GM21367 (cell line): ENCODE data around the gene SDCCAG8.

ENCODE experiments used
- ATAC-seq: cut with Tn5 transposase; IDR thresholded peaks from one replicate; pipeline ENCODE4 v1.9.1; 2021; ENCODE audit not compliant: unreplicated experiment

SDCCAG8 gene

DNA sequence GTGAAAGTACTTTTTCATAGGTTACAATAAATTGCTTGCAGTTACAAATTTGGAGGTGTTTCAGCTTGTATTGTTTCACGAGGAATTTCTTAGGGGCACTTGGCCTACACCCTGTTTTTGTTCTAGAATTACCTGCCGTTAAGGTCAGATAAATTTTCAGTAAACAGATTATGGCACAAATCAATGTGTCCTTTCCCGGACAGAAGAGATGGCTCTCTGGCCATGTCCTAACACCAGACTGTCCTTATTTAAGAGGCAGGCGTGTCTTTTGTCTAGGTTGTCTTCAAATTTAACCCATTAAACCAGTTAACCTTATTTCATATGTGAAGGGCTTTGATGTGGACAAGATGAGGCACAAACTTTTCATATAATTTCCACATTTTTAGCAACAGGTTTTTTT lies 243.4 kb downstream of the SDCCAG8 start:
- no peak for ATAC-seq

DNA sequence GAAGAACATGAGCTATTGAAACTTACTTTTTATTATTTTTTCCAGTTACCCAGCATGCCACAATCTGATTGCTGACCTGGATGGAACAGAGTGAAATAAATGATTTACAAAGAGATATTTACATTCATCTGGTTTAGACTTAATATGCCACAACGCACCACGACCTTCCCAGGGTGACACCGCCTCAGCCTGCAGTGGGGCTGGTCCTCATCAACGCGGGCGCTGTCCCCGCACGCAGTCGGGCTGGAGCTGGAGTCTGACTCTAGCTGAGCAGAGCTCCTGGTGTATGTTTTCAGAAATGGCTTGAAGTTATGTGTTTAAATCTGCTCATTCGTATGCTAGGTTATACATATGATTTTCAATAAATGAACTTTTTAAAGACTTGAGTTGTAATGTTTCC lies 243.9 kb downstream of the SDCCAG8 start:
- no peak for ATAC-seq

DNA sequence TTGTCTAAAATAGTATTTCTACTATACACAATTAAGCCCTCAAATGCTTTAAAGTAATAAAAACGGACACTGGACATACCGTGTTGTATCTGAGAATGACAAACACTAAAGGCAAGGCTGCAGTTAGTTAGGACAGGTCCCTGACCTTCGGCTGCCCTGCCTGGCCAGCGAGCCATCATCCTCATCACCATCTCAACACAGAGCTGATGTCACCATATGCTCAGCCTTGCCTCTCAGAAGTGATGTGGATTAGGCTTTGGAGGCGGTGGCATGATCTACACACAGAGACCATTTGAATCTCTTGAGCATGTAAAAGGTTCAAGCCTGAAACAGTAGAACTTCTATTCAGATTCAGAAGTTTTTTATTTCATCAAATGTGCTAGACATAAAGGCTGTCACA lies 244.7 kb downstream of the SDCCAG8 start:
- no peak for ATAC-seq

DNA sequence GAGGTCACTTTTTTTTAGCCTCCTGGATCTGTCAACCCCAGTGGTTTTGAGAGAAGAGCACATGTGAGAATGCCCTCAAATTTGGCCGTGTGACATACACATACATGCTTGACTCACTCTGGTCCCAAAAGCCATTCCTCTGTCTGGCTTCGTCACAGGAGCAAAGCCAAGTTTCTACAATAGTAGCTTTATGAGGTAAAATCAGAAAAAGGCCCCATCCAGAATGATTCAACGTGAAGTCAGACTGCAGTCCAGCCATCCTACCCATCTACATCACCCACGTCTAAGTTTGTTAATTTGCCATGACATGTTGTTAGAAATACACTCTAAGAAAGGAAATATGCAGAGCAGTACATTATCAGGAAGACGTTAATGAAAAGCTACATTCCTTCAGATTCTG lies 245.2 kb downstream of the SDCCAG8 start:
- ATAC-seq: no peak

DNA sequence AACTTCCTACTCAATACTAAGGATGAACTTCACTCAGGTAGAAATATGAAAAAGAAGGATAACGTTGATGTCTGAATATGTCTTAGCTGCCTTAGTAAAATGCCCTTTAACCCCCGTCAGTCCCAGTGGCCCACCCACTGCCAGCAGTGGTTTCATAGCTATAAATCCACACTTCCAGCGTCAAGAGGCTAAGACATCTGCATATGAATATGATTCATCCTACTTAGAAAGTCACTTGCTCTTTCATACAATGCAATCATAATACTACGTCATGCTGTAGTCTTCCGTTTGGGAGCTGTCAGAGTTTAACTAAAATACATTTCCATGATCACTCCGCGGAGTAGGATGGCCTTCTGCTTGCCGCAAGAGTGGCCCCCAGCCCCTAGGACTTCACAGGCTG lies 247.3 kb downstream of the SDCCAG8 start:
- no peak for ATAC-seq

DNA sequence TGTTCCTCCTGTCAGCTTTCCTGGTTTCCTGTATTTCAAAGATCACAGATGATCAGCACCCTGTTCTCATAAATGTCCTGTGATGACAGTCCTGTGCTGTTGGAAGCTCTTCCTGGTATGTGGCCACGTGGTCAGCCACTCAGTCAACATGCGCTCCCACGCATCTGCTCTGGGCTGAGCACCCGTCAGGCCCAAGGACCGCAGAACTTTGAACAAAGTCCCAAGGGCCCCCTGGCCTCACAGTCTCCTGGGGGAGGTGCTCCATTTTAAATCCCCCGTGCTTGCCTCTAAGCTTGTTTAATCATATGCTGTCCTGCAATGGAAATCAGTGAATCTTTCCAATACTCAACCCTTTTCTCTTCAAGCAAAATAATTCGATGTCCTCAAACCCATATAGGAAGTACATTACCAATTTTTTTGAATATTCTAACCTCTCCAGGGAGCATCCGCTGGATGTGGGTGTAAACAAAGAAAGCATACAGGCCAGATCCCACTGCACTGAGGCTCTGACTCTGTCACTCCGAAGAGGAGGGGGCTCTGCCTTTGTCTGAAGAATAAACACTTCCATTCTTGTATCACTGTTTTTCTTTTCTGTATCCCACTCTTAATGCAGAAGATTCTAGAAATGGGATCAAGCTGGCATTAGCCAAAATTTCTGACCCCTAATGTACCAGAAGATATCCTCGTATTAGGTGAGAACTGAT lies 250.3 kb downstream of the SDCCAG8 start:
- no peak for ATAC-seq

DNA sequence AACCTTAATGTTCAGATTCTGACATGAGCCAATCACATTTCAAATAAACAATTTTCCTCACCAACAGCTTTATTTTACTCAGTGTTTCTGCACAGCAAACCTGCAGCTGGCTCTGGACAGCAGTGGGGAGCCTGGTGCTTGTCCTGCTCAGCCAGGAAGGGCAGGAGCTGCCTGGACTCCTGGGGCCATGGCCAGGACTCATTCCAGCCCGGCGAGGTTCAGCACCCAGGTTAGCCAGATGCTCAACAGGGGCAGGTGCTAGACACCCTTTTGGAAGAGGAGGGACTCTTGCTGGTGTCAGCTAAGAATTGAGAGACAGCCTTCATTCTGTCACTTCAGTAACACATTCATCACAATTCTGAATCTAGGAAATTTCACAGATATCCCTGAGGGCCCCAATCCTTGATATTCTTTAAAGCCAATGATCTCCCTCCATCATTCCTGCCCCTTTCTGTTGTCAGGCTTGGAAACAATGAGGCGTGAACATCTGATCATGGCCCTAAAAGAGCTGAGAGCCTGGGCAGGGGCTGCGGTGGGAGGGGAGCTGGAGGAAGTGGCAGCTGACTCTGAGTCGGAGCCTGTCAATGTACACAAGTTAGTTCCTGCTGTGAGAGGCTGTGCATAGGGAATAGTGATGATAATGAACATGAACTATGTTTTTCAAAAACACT lies 251.3 kb downstream of the SDCCAG8 start:
- ATAC-seq: no peak

DNA sequence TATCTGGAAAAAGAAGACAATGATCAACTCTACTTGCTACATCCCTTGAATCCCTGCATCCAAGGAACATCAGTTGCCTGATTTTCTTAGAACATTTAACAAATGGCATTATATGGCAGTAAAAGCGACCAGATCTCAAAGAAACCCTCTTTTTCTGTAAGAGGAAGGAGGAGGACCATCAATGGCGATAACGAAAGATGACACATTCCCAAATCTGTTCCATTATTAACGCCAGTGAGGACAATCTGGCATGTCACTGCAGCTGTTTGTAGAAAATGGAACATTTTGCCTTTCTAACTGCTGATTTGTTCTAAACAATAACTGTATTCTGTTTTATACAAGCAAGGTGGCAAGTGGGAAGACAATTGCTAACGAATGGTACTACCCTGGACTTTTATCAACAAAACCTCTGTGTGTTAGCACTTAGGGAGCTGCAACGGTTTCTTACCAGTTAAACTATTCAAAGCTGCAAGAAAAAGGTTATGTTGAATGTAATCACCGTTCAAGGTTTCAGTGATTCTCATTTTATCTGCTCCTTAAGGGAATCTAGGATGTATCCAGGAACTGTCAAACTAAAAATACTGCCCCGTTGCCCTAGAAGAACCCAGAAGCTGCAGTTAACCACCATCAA lies 251.9 kb downstream of the SDCCAG8 start:
- peak; percentile 12 for ATAC-seq

DNA sequence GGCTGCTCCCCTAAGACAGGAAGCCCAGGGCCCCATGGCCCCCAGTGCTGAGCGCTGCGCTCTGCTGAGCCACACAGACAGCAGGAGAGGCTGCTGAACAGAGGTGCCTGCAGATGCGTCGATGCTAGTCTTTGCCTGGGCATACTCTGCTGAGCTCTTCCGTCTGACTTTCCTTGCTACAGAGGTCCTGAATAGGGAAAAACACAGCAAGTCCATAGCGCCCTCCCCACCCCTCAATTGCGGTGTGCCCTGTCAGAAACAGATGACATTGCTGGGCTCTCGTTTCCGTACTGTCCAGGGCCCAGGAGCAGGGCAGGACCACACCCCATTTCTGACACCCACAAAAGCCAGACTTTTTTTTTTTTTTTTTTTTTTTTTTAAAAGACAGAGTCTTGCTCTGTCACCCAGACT lies 252.5 kb downstream of the SDCCAG8 start:
- peak; percentile 82 for ATAC-seq

DNA sequence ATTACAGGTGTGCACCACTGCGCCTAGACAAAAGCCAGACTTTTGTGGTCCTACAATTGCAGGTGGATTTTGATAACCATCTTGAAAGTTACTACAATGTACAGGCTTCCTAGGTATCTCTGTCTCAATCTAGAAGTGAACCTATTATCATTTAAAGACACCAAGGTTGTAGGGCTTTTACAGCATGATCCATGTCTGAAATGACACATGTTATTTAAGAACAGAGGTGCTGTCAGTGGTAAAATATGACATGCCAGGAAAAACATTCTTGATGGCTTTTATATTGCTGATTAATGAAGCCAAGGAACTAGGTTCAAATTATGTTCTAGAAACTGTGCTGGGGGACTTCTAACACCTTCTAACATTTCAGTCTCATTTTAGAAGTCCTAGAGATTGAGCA lies 253.1 kb downstream of the SDCCAG8 start:
- ATAC-seq: no peak

DNA sequence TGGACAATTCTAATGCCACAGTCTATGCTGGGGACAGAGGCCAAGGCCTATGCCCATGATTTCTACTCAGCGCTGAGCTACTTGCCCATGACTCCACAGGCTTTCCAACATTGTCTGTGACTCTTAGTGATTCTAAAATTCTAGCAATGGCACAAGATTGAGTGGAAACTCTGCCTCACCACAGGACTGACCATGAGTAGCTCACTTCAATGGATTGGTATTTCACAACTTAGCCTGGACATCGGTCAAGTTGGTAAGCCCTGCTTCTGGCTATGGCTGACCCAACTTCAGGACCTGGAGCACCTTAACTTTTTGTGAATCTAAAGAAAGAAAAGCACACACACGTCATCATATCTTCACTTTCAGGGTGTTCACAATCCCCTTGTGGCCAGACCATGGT lies 255.1 kb downstream of the SDCCAG8 start:
- ATAC-seq: no peak

DNA sequence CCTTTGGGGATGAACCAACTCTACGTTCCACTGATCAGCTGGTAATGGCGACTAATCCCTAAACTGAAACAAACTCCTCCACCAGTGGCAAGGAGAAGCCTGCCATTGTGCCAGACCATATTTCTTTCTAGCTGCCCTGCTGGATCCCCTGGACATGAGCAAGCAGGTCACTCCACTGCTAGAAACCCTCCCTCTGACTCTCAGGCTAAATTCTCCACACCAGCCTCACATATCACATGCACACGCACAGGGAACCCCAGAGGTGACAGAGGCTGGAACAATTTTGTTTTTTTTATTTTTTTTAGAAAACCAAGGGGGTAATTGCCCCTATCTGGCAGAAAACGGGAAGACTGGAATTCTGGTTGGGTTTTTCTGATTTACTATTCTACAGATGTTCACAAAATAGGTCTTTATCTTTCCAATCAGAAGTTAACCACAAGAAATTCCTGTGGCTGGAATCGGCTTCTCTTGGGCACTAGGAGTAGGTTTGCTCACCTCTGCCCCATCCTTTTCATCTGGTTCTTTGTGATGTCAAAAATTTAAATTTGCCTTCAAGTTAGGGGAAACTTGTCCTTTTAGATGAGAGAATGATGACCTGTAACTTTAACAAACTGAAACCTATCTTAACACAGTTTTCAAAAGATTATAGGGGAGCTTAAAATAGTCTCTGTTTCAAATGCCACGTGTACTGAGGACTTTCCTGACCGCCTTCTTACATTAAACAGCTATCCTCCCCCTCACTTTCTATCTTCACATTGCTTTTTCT lies 258.1 kb downstream of the SDCCAG8 start:
- ATAC-seq: no peak

DNA sequence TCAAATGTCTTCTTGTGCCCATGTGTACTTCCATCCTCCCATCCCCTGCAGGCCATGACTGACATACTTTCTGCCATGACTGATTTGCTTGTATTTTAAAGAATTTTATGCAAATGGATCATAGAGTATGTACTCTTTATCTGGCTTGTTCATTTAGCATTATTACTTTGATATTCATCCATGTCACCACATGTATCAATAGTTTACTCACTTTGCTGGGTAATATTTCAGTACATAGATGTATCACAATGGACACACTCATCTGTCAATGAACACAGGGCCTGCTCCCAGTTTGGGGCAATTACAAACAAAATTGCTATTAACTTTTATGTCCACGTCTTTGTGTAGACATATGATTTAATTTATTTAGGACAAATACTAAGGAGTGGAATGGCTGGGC lies 259.1 kb downstream of the SDCCAG8 start:
- ATAC-seq: no peak

DNA sequence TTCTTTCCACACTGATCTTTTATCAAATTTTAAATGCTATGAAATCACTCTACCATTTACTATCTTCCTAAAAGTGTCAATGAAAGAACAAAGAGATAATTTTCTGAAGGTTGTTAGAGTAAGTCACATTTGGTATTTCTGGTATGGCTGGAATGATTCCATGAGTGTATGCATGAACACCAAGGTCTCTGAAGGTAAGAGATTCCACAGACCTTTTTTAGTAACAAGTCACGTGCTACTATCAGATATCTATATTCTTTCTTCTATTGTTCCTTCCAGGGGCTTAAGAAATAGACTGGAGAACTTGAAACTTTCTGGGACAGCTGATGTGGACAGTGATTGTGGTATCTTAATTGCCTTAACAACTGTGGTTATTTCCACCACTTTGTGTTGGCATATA lies 265.0 kb downstream of the SDCCAG8 start:
- ATAC-seq: no peak

DNA sequence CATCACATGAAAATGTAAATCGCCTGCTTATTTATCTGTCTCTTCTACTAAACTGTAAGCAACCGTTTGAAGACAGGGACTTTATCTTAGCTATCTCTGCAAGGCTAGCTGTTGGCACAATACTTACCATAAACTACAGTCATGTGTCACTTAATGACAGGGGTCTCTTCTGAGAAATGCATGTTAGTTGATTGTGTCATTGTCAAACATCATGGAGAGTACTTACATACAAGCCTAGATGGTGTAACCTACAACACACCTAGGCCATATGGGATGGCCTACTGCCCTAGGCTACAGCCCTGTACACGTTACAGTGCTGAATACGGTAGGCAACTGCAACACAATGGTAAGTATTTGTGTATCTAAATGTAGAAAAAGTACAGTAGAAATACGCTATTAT lies 267.9 kb downstream of the SDCCAG8 start:
- ATAC-seq: no peak

DNA sequence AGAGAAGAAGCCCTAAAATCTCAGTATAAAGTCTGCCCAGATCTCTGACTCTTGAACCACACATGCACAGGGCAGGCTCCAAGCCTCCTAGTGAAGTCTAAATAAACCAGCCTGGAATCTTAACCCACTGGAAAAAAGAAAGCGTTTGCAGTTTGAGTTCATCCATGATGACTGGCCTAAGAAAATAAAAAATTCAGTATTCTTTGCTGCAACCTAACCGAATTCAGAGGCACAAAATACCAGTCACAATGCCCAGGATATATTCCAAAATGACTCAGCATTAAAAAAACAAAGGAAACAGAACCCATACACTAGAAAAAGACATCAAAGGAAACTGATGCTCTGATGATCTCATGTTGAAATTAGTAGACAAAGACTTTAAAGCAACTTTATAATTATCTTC lies 269.2 kb downstream of the SDCCAG8 start:
- ATAC-seq: no peak

DNA sequence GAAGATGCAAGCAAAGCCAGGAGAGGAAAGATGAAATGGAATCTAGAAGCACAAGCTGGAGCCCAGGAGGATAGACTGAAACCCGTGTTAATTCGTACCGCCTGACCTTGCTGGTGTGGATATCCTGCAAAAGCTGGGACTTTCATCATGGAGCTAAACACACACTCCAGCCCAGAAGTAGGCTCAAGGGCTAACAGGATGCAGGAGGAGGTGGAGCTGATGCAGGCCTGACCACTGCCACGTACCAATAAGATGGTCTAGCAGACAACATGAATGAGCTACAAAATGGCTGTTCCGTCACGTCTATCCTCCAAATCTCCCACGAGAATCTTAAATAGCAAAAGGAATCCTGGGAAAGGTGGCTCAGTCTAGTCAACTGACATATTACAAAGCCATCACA lies 270.3 kb downstream of the SDCCAG8 start:
- no peak for ATAC-seq

DNA sequence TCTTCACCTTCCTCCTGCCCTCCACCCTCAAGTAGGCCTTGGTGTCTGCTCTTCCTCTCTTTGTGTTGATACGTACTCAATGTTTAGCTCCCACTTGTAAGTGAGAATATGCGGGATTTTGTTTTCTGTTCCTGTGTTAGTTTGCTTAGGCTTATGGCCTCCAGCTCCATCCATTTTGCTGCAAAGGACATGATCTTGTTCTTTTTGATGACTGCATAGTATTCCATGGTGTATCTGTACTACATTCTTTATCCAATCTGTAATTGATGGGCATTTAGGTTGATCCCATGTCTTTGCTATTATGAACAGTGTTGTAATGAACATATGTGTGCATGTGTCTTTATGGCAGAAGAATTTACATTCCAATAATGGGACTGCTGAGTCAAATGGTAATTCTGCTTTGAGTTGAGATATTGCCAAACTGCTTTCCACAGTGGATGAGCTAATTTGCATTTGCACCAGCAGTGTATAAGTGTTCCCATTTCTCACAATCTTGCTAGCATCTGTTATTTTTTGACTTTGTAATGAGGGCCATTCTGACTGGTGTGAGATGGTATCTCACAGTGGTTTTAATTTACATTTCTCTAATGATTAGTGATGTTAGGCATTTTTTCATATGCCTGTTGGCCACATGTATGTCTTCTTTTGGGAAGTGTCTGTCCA lies 272.7 kb downstream of the SDCCAG8 start:
- no peak for ATAC-seq

DNA sequence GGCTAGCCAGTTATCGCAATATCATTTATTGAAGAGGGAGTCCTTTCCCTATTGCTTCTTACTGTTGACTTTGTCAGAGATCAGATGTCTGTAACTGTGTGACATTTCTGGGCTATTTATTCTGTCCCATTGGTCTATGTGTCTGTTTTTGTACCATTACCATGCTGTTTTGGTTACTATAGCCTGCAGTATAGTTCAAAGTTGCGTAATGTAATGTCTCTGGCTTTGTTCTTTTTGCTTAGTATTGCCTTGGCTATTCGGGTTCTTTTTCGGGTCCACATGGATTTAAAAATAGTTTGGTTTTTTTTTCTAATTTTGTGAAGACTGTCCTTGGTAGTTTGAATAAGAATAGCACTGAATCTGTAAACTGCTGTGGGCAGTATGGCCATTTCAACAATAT lies 273.7 kb downstream of the SDCCAG8 start:
- no peak for ATAC-seq

DNA sequence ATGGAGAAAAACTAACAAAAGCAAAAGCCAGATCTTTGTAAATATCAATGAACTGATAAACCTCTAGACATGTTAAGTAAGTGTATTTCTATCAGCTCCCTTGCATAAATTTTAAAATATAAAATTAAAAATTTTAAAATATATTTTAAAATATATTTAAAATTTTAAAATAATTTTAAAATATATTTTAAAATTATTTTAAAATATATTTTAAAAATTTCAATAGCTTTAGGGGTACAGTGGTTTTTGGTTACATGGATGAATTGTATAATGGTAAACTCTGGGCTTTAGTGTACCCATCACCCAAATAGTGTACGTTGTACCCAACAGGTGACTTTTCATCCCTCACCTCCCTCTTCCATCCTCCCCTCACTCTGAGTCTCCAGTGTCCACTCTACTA lies 279.2 kb downstream of the SDCCAG8 start:
- no peak for ATAC-seq

DNA sequence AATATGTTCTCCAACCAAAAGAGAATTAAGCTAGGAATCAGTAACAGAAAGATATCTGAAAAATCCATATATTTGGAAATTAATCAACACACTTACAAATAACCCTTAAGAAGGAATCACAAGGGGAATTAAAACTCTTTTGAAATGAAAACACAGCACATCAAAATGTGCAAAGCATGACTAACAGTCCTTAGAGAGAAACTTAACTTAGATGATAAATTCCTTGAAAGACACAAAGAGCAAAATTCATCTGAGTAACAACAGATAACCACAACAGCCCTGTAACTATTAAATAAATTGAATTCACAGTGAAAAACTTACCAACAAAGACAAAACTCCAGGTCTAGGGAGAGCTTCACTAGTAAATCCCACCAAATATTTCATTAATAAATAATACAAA lies 283.8 kb downstream of the SDCCAG8 start:
- ATAC-seq: no peak
